ENCODE data around the gene EQTN.

EQTN gene

GRCh38 chr9:27297050-27297449 is at the start of gene EQTN:
EQTN (minus strand) TSS chr9:27297150; CDS start chr9:27297055, 95 bp downstream.
- DNase-seq = no peak

GRCh38 chr9:27344776-27345175 is 47.8 kb upstream of the EQTN start:
- no peak for DNase-seq

- no peak for DNase-seq
Measured at GRCh38 chr9:27341545-27342294, 44.8 kb upstream of the EQTN start.

- DNase-seq = no peak
Measured at GRCh38 chr9:27340961-27341511, 44.1 kb upstream of the EQTN start.

GRCh38 chr9:27340285-27340674 is 43.3 kb upstream of the EQTN start:
- no peak for DNase-seq

- no peak for DNase-seq
Measured at GRCh38 chr9:27339661-27340284, 42.8 kb upstream of the EQTN start.

- no peak for DNase-seq
Measured at GRCh38 chr9:27338527-27338903, 41.6 kb upstream of the EQTN start.

GRCh38 chr9:27337833-27338526 is 41.0 kb upstream of the EQTN start:
- DNase-seq = no peak

- no peak for DNase-seq
Measured at GRCh38 chr9:27337236-27337635, 40.3 kb upstream of the EQTN start.

- DNase-seq = no peak
Measured at GRCh38 chr9:27336829-27337228, 39.9 kb upstream of the EQTN start.

GRCh38 chr9:27336126-27336525 is 39.2 kb upstream of the EQTN start:
- DNase-seq = no peak

GRCh38 chr9:27335075-27335474 is 38.1 kb upstream of the EQTN start:
- no peak for DNase-seq

GRCh38 chr9:27333241-27334052 is 36.5 kb upstream of the EQTN start:
- DNase-seq = peak; percentile 7

- DNase-seq = no peak
Measured at GRCh38 chr9:27331393-27331792, 34.4 kb upstream of the EQTN start.

GRCh38 chr9:27329291-27329690 is 32.3 kb upstream of the EQTN start:
- DNase-seq = no peak

- DNase-seq = no peak
Measured at GRCh38 chr9:27328483-27328882, 31.5 kb upstream of the EQTN start.

GRCh38 chr9:27311184-27311583 is 14.2 kb upstream of the EQTN start:
- DNase-seq = no peak

GRCh38 chr9:27310582-27310981 is 13.6 kb upstream of the EQTN start:
- no peak for DNase-seq

- DNase-seq = no peak
Measured at GRCh38 chr9:27308691-27309390, 11.9 kb upstream of the EQTN start.

- no peak for DNase-seq
Measured at GRCh38 chr9:27304521-27304920, 7.6 kb upstream of the EQTN start.

- no peak for DNase-seq
Measured at GRCh38 chr9:27303219-27303618, 6.3 kb upstream of the EQTN start.

- no peak for DNase-seq
Measured at GRCh38 chr9:27293996-27294395, 3.0 kb downstream of the EQTN start.
